HG02973 (cell line): ENCODE results near the gene GOLGA1.
"Not testable (repeated sequence)": the region's sequence is repeated elsewhere in the genome, so short reads cannot be mapped to it uniquely, and the experiment has no call there.

Source experiments
- ATAC-seq: cut with Tn5 transposase; IDR thresholded peaks from one replicate; pipeline ENCODE4 v1.9.1; 2021; ENCODE audit warnings: moderate library complexity; ENCODE audit not compliant: unreplicated experiment

GOLGA1 gene

DNA sequence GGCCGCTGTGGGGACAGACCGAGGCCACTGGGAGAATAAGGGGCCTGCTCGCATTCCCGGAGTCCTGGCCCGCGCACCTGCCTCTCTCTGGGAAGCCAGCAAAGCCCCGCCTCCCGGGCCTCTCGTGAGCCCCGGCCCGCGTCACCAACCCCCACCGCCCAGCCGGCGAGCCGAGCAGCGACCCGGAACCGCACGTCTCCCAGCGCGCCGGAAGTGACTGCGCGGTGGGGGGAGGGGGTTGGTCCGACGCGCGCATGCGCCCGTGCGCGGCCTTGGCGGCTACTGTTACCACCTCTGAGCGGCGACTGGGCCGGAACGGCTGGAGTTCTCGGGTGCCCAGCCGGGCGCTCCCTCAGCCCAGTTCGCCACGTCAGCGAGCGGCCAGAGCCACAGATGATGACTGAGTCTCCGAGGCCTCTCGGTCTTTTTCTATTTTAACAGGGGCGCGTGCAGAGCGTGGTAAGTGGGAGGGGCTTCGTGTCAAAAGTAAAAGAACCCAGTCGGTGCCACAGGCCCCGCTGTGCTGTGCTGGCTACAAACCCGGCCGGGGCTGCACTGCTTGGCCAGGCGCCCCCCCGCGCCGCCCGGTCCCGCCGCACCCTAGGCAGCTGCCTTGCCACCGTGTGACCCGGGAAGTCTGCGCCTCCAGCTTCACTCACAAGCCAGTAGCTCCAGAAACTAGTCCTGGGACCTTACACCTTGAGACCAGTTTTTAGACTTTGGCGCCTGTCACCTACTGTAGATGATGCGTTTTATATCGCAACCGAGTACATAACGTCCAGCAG, at the start of gene GOLGA1:
TSS of gene GOLGA1 (minus strand) at position 190 of the 785 bp plus-strand sequence. CDS start 2,372 bp downstream, outside the sequence.
- ATAC-seq = peak; percentile 73

GRCh38 chr9:124983698-124984097, 42.8 kb upstream of the GOLGA1 start:
- no peak for ATAC-seq

DNA sequence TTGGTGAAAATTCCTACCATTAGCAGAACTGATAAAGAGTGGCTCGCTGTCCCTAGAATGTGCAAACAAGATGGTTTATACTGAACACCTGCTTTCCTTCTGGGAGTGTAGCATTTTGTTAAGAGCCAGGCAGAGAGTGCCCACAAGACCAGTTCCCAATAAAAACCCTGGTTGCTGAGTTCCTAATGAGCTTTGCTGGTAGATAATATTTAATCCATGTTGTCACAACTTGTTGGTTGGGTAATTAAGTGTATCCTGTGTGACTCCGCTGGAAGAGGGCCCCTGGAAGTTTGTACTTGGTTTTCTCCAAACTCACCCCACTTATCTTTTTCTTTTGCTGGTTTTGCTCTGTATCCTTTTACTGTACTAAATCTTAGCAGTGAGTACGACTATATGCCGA, 39.5 kb upstream of the GOLGA1 start:
- ATAC-seq = no peak

DNA sequence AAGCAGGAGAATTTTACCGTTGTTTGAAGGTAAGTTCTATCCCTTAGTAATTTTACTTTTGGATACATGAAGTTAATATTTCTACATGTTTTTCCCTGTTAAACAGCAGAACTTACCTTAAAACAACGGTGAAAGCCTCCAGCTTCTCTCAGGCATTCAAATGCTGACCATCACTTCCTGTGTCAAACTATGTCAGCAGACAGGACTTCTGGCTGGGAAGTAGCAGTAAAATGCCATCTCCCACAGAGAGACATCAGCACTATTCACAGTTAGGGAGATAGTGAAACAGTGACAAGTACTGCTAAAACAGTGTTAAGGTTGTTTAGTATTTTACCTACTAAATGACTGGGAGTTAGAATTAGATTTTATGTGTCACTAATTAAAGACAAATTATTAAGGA, 34.2 kb upstream of the GOLGA1 start:
- no peak for ATAC-seq

- no peak for ATAC-seq
These were observed 32.9 kb upstream of the GOLGA1 start for GRCh38 chr9:124973807-124974206.

- ATAC-seq = no peak
These were observed 31.4 kb upstream of the GOLGA1 start for GRCh38 chr9:124972241-124972770.

DNA sequence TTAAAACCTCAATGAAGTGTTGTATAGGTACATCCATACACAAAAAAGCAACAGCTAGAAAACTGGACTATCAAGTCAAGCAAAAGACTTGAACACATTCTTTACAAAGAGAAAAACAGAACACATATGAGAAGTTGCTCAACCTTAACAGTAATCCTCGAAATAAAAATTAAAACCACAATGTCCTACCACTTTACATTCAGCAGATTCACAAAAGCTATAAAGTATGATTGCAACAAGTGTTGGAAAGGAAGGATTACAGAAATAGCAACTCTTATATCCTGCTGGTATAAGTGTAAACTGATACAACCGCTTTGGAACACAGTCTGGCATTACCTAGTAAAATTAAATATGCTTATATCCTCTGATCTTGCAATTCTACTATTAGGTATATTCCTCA, 28.5 kb upstream of the GOLGA1 start:
- no peak for ATAC-seq

GRCh38 chr9:124968238-124968637, 27.4 kb upstream of the GOLGA1 start:
- ATAC-seq = no peak

DNA sequence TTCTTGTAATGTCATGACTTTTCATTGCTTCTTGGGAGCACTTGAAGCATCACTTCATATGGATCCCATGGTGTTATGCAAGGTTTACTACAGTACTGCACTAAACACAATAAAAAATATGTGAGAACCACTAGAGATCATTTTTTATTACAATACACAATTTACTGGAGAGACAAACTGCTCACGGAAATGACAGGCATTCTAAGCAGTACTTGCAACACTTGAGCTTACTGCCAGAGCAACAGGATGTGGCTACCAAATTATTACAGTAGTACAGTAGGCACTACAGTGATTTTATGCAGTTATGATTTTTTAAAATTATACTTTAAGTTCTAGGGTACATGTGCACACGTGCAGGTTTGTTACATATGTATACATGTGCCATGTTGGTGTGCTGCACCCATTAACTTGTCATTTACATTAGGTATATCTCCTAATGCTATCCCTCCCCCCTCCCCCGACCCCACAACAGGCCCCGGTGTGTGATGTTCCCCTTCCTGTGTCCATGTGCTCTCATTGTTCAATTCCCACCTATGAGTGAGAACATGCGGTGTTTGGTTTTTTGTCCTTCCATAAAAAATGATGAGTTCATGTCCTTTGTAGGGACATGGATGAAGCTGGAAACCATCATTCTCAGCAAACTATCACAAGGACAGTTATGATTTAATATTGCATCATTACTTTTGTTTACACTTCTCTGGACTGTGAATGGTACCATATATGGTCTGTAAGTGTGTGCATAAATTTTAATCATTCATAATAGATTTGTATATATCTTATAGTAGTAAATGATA, 25.1 kb upstream of the GOLGA1 start:
- ATAC-seq = not testable (repeated sequence)

DNA sequence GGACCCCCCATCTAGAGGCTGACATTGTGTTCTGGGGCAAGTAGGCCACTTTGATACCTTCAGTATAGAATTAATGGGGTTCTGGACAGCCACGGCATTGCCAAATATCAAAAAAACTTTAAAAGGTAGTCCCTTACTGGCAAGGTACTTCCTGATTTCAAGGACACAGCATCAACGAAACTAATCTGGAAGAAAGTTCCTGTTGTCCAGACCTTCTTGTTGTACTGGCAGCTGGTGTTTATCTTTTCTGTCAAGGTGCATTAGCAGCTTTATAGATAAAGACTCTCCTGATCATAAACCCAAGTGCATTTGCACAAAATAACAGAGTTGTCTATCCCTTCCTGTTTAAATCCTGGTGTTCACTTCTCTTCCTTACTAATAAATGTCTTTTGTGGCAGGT, 23.7 kb upstream of the GOLGA1 start:
- ATAC-seq = no peak

- ATAC-seq = no peak
These were observed 23.2 kb upstream of the GOLGA1 start for GRCh38 chr9:124964056-124964455.

GRCh38 chr9:124960409-124960752, 19.5 kb upstream of the GOLGA1 start:
- ATAC-seq = no peak

DNA sequence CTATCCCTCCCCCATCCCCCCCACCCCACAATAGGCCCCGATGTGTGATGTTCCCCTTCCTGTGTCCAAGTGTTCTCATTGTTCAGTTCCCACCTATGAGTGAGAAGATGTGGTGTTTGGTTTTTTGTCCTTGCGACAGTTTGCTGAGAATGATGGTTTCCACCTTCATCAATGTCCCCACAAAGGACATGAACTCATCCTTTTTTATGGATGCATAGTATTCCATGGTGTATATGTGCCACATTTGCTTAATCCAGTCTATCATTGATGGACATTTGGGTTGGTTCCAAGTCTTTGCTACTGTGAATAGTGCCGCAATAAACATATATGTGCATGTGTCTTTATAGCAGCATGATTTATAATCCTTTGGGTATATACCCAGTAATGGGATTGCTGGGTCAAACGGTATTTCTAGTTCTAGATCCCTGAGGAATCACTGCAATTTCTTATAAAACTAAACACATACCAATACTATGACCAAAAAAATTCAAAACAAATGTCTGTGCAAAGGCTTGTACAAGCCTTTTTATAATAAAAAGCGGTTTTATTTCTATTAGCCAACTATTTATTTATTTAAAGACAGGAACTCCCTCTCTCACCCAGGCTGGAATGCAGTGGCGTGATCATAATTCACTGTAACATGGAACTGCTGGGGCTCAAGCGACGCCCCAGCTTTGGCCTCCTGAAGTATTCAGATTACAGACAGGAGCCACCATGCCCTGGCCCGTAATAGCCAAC, 19.0 kb upstream of the GOLGA1 start:
- not testable (repeated sequence) for ATAC-seq

GRCh38 chr9:124954255-124954654, 13.4 kb upstream of the GOLGA1 start:
- ATAC-seq = no peak

DNA sequence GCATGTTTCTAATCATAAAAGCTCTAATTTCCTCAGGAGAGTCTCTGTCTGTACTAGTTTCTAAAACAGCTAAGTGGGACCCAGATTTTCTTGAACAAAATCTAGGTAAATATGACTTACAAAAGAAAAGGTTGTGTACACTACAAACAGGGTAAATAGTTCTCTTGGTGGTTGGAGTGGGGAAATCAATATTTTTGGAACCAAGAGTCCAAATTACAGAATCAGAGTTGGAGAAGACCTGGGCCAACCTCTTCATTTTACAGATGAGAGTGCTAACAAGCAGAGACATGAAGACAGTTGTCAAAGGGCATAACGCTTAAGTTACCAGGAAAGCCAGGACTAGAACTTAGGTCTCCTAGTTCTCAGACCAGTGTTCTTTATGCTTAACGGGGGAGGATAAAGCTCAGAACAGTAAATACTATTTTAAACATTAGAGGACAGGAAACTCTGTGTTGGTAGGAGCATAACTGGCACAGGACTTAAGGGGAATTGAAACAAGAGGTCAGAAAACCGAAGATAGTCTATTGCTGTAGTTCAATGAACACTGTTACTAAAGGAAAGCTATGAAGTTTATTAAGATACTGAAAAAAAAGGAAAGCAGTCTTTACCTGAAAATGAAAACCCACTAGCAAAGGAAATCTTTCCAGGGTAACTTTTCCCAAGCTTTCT, 9.3 kb upstream of the GOLGA1 start:
- no peak for ATAC-seq

DNA sequence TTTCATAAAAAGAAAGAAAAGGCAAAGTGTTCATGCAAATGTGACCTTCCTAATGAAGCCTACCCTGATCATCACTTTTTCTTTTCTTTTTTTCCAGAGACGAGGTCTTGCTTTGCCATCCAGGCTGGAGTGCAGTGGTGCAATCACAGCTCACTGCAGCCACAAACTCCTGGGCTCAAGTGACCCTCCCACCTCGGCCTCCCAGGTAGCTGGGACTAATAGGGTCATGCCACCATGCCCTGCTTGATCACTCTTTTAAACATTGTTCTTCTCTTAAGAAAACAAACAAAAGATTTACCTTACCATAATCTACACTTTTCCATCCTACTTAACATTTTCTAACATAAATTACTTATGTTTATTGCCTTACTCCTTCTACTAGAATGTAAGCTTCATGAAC, 8.5 kb upstream of the GOLGA1 start:
- no peak for ATAC-seq

GRCh38 chr9:124947727-124948391, 7.0 kb upstream of the GOLGA1 start:
- no peak for ATAC-seq

- no peak for ATAC-seq
These were observed 5.3 kb upstream of the GOLGA1 start for GRCh38 chr9:124946167-124946566.

- peak; percentile 18 for ATAC-seq
These were observed 1.0 kb upstream of the GOLGA1 start for GRCh38 chr9:124941679-124942561.
